HUES48 (cell line): Measurements from ENCODE around the gene TRMT1.

Source experiments
- H3K27ac ChIP-seq: one replicate; pipeline ENCODE4 v1.7.0; 2013; ENCODE audit warnings: low read depth, low read length, inconsistent platforms
- H3K27me3 ChIP-seq: 2 replicates; pipeline ENCODE4 v1.6.1; 2013; ENCODE audit warnings: mild to moderate bottlenecking, low read length; ENCODE audit not compliant: control insufficient read depth, insufficient read depth
- H3K36me3 ChIP-seq: 2 replicates; pipeline ENCODE4 v1.6.1; 2013; ENCODE audit warnings: low read length; ENCODE audit not compliant: control insufficient read depth, insufficient read depth
- H3K4me1 ChIP-seq: 2 replicates; pipeline ENCODE4 v1.6.1; 2013; ENCODE audit warnings: mild to moderate bottlenecking, low read length; ENCODE audit not compliant: control insufficient read depth, insufficient read depth
- H3K4me3 ChIP-seq: 2 replicates; pipeline ENCODE4 v1.5.1; 2013; ENCODE audit warnings: mild to moderate bottlenecking, low read depth, low read length
- H3K9ac ChIP-seq: 2 replicates; pipeline ENCODE4 v1.6.1; 2013; ENCODE audit warnings: mild to moderate bottlenecking, low read depth, low read length, moderate library complexity
- H3K9me3 ChIP-seq: 2 replicates; pipeline ENCODE4 v1.6.1; 2013; ENCODE audit warnings: low read length; ENCODE audit not compliant: control insufficient read depth, insufficient read depth

TRMT1 gene

DNA sequence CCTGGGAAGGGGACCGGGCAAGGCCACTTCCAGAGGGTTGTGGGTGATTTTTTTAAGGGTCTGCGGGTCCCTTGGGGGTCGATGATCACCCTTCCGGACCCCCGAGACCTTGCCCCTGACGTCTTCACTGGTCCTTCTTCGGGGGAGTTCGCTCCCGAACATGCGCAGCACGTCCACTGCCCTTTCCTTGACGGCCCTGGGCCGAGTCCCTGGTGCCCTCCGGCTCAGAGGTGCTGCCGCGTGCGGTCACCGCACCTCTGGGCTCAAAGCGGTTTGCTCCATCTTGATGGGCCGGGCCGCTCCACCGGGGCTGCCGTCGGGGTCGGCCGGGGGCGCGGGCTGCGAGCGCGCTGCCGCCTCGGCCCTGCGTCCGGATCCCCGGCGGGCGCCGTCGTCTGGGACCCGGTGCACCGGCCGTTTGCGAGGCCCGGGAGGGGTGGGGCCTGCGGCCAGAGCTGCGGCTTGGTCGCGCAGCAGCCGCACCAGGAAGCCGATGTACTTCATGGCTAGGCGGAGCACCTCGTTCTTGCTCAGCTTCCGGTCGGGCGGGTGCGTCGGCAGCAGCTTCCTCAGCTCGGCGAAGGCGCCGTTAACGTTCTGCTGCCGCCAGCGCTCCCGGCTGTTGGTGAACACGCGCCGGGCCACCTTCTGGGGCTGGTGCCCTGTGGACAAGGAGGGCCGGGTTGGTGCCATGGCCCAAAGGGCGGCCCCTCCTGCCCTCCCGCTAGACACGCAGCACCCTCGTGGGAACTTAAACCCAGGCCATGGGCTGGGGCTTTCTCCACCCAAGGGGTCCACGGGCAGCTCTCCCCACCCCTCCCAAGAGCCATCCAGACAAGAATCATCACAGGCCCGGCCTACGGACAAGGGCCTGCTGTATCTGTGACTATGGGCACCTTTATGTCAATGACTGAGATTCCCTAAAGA, 17.2 kb downstream of the TRMT1 start:
- H3K27ac ChIP-seq, result no peak overlapping the region
- H3K27me3 ChIP-seq, result peaks cover 81% of the 10 kb centered on the region
- peak overlapping the region; percentile 28; the same call in 1 of the 2 replicates for H3K4me3 ChIP-seq

DNA sequence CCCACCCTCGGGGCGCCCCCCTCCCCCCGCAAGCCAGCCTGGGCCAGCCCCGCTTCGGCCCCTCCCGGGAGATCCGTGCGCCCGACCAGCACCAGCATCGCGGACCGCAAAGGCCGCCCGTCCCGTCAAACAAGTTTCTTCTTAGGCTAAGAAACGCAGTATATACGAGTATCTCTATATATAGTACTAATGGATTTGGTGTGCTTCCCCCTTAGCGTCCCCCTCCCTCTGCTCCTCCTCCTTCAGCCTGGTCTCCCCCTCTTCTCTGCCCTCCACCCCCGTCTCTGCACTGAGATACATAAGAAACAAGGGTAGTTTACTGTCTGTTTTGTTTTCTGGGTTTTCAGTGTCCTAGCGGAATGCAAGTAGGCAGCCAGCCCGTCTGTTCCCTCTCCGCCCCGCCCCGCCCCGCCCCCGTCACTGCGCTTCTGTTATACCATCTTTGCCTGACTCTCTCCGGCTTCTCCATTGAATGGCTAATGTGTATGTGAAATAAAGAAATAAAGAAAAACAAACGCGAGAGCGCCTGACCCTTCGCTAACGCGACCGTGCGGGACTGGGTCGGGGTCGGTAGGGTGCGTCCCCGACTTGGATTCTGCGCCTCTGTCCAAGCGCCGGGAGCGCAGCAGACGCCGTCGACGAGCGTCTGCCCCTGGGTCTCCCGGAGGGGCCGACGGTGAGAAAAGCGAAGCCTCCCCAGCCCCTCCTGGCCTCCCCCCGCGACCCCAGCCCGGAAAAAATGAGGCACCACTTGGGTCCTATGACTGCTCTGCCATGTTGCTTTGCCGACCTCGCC, 18.1 kb downstream of the TRMT1 start:
- Histone ChIP-seq H3K9ac (no peak overlapping the region), H3K9me3 (no peaks in the 10 kb centered on the region), H3K27me3 (peaks cover 86% of the 10 kb centered on the region), H3K4me1 (peaks cover 26% of the 10 kb centered on the region), H3K36me3 (no peaks in the 10 kb centered on the region), H3K4me3 (no peak overlapping the region; the same call in 1 of the 2 replicates), H3K27ac (no peak overlapping the region)

More for the DNA sequence above, 17.2 kb downstream of the TRMT1 start:
- H3K36me3 ChIP-seq, result no peaks in the 10 kb centered on the region
- H3K4me1 ChIP-seq, result peaks cover 22% of the 10 kb centered on the region
- no peaks in the 10 kb centered on the region for H3K9me3 ChIP-seq
- no peak overlapping the region for H3K9ac ChIP-seq

DNA sequence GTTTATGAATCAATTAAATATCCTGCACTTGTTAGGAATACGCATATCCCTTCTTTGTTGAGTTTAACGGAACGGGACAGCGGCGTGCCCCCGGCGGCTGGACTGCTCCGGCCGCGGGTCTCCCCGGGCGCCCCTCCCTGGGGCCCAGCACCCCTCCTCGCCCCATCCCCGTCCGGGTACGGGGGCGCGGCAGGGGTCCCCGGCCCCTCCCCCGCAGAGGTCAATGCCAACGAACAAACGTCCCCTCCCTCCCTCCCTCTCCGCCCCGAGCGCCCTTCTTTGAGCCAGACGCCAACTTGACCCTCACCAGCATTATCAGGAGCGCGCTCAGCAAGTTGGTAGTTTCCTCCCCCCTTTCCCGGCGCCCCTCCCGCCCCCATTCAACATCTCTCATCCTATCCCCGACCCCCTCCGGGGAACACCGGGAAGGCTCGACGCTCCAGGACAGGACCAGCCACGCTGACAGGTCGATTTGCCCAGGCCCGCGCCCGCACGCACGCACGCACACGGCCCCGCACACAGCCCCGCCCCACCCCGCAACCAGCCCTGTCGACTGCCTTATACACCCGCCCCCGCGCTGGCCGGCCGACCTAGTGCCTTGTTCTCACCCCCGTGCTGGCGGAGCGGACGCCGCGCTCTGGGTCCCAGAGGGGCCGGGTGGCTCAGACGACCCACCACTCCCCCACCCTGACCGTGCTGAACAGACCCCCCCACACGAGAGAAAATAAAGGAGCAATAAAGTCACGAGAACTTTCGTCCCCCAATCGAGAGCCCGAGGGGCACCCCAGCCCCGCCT, 18.9 kb downstream of the TRMT1 start:
- peaks cover 93% of the 10 kb centered on the region for H3K27me3 ChIP-seq
- no peak overlapping the region for H3K27ac ChIP-seq
- H3K36me3 ChIP-seq, result no peaks in the 10 kb centered on the region
- H3K4me3 ChIP-seq, result no peak overlapping the region
- H3K9ac ChIP-seq, result no peak overlapping the region
- H3K9me3 ChIP-seq, result no peaks in the 10 kb centered on the region
- peaks cover 21% of the 10 kb centered on the region for H3K4me1 ChIP-seq

DNA sequence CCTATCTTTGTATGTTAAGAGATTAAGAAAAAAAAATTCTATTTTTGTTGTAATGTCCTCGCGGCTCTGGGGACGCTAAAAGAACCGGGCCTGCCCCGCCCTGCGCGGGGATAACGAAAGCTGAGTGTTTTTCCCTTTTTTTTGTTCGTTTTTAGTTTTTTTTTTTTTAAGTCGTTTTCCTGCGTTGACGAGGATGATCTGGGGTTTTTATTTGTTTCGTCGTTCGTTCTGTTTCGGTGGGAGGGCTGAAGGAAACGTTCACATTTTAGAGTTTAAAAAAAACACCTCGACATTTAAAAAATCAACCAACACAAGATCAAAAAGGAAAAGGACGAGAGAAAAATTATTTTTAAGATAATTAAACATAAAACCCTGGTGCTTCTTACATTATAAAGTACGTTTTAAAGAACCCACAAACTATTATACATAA, 19.5 kb downstream of the TRMT1 start:
- Histone ChIP-seq H3K27ac (no peak overlapping the region), H3K9ac (no peak overlapping the region), H3K4me1 (peaks cover 25% of the 10 kb centered on the region), H3K4me3 (no peak overlapping the region), H3K27me3 (peaks cover 93% of the 10 kb centered on the region), H3K36me3 (no peaks in the 10 kb centered on the region), H3K9me3 (no peaks in the 10 kb centered on the region)

DNA sequence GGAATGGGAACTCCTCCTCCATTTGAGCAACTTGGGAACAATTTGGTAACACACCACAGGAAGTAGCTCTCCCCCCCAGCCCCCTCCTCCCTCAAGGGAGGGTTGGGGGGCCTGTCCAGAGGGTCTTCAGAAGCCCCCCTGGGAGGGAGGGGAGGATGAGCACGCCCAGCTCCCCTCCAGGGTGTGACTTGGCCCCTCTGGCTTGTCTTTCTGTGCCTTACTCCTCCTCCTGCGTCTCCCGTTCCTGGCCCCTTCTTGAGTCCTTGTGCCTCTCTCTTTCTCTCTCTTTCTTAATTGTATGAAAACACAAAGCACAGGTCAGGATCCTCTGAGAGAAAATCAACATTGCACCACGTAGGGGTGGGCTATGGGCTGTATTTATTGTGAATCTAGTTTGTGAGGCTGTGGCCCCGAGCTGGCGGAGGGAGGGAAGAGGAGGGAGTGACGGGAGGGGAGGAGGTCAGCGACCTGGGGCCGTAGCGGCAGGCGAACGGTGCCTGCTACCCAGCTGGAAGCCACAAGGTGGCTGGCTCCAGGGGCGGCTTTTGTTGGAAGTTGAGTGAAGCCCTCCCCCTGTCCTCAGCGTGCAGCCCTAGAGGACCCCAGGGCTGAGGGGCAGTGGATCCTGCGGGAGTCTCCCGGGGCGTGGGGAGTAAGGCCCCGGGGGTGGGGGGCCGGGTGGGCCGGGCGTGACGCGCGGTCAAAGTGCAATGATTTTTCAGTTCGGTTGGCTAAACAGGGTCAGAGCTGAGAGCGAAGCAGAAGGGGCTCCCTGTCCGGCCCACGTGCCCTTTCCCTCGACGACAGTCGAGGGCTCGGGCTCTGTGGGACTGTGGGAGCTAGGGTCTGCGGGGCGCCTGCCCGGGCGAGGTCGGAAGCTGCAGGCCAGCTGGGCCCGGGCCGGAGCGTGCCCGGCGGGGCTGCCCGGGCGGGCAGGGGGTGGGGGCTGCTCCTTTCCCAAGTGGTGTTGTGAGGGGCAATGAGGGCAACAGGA, 20.3 kb downstream of the TRMT1 start:
- H3K9me3 ChIP-seq, result no peaks in the 10 kb centered on the region
- peaks cover 30% of the 10 kb centered on the region for H3K4me1 ChIP-seq
- peak overlapping the region; percentile 60 for H3K4me3 ChIP-seq
- no peaks in the 10 kb centered on the region for H3K36me3 ChIP-seq
- peaks cover 92% of the 10 kb centered on the region for H3K27me3 ChIP-seq
- H3K9ac ChIP-seq, result peak overlapping the region; percentile 33; the same call in 1 of the 2 replicates
- no peak overlapping the region for H3K27ac ChIP-seq

DNA sequence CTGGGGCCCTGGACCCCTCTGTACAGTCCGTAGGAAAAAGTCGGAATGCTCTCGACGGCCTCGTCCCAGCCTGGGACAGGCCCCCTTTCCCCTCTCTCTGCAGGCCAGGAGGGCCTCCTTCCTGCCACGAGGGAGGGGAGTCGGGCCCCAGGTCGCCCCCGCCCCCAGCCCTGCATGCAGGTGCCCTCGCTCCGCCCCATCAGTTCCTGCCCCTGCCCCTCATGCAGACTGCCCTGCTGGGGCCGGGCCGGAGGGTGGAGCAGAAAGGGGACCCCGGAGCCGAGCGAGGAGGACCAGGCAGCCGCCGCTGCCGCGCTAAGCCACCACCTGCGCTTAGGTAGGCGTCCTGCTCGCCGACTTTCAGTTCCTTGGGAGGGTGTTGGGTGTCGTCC, 21.2 kb downstream of the TRMT1 start:
- peaks cover 84% of the 10 kb centered on the region for H3K27me3 ChIP-seq
- H3K36me3 ChIP-seq, result no peaks in the 10 kb centered on the region
- peak overlapping the region; percentile 12 for H3K27ac ChIP-seq
- H3K9ac ChIP-seq, result no peak overlapping the region
- H3K9me3 ChIP-seq, result no peaks in the 10 kb centered on the region
- peaks cover 35% of the 10 kb centered on the region for H3K4me1 ChIP-seq
- peak overlapping the region; percentile 60 for H3K4me3 ChIP-seq

DNA sequence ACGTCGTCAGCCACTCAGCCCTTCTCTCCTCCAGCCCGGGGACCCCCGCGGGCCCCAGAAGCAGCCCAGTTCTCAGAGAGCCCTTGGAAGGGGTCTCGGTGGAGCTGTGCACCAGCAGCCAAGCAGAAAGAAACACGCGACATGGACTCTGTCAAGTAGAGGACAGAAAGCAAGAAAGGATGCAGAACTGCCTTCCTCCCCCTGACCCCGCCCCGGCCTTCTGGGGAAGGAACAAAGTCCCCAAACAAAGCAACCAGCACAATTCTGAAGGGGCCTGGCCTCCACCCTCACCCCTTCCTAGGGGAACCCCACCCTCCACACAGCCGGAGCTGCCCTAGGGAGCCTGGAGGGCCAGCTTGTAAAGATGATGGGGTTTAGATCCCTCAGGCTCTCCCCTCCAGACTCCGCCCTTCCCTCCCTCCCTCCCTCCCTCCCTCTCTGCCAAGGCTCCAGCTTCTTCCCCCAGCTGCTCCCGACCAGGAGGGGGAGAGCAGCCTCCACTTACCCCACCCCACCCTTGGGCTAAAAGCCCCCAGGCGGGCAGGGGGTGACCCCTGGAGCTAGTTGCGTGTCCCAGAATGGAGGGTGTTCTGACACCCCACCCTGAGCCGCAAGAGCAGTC, 21.7 kb downstream of the TRMT1 start:
- peaks cover 78% of the 10 kb centered on the region for H3K27me3 ChIP-seq
- peak overlapping the region; percentile 12 for H3K27ac ChIP-seq
- no peaks in the 10 kb centered on the region for H3K36me3 ChIP-seq
- H3K9ac ChIP-seq, result no peak overlapping the region
- no peaks in the 10 kb centered on the region for H3K9me3 ChIP-seq
- H3K4me1 ChIP-seq, result peaks cover 35% of the 10 kb centered on the region
- H3K4me3 ChIP-seq, result peak overlapping the region; percentile 60

DNA sequence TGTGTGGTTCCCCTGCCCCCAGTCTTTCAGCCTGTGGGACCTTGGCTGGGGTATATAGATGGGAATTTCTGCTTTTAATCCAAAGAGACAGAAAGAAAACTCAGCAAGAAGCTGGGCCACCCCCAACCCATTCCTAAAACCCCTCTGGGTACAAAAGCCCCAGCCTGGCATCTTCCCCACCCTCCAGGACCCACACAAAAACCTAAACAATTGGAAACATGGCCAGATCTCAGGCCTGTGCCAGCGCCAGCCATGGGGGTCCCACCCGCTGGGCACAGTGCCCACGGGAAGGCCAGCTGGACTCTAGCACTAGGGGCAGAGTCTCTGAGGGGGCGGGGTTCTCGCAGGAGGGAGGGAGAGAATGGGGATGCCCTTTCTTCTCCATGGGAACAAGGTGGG, 22.4 kb downstream of the TRMT1 start:
- peaks cover 35% of the 10 kb centered on the region for H3K4me1 ChIP-seq
- no peaks in the 10 kb centered on the region for H3K36me3 ChIP-seq
- no peak overlapping the region for H3K27ac ChIP-seq
- no peak overlapping the region for H3K9ac ChIP-seq
- H3K4me3 ChIP-seq, result no peak overlapping the region
- H3K27me3 ChIP-seq, result peaks cover 71% of the 10 kb centered on the region
- no peaks in the 10 kb centered on the region for H3K9me3 ChIP-seq

DNA sequence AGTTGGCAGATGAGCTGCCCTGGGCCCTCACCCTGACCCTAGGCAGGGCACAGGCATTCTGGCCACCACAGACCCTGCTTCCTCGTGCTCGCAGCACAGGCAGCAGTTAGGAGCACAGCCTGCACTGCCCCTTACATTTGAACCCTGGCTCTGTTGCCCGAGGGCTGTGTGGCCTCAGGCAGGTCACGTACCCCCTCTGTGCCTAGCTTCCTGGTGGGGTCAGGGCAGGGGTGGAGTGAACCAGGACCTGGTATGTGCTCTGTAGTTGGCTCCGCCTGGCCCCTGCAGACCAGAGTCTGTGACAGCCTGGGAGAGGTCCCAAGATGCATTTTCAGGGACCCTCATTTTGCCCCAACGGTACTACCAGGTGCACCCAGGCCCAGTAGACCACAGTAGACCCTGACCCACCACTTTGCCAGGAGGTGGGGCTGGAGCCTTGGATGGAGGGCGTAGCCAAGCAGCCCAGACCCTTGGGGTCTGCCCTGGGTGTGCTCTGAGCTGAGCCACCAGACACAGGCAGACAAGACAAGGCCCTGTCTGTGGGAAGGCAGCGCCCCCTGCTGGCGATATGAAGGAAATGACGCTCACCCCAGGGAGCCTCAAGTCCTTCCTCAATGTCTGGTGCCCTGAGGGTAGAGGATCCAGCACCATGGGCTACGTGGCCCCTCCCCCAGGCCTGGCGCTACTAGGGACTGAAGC, 23.0 kb downstream of the TRMT1 start:
- no peak overlapping the region for H3K9ac ChIP-seq
- H3K4me1 ChIP-seq, result peaks cover 35% of the 10 kb centered on the region
- no peak overlapping the region for H3K4me3 ChIP-seq
- no peak overlapping the region for H3K27ac ChIP-seq
- no peaks in the 10 kb centered on the region for H3K9me3 ChIP-seq
- peaks cover 65% of the 10 kb centered on the region for H3K27me3 ChIP-seq
- H3K36me3 ChIP-seq, result no peaks in the 10 kb centered on the region
